ENCODE data around the gene SRM.

DNA sequence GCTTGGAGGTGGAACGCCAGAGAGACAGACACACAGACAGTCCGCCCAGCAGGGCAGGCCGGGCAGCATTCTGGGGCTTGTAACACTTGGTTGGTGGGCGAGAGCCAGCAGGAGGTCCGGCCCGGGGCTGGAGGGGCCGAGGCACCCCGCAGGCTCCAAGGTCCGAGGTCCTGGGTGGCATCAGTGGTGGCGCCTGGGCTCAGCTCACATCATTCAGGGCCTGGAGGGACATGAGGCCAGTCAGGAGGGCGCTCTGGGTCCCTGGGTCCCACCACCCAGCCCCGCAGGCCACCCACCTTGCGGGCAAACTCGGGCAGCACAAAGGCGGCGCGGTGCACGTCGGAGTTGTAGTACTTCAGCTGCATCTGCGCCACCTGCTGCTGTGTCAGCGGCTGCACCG lies 5.2 kb downstream of the SRM start:
- TF ChIP-seq EZH2 (IDR thresholded peaks at IDR 0.05; ENCODE audit: insufficient read depth, poor library complexity, severe bottlenecking) (no peak), EZH2phosphoT487 (IDR thresholded peaks at IDR 0.05; ENCODE audit: insufficient read depth, low read depth) (no peak)

Data from GM23248 (cell line).